NCI-H1417 (cell line): ENCODE data around the gene SHROOM3.

Experiments
- DNase-seq, 3 experiments: peaks; one replicate each; lab custom pipeline; 2025; lab: John Stamatoyannopoulos, UW

SHROOM3 gene

GRCh38 chr4:76811604-76812412, 376.8 kb downstream of the SHROOM3 start:
- no peak for DNase-seq

- DNase-seq: no peak
These were observed 378.0 kb downstream of the SHROOM3 start for GRCh38 chr4:76813070-76813469.

- DNase-seq: no peak
These were observed 386.6 kb downstream of the SHROOM3 start for GRCh38 chr4:76821641-76822040.

- no peak for DNase-seq
These were observed 387.3 kb downstream of the SHROOM3 start for GRCh38 chr4:76822303-76822702.

GRCh38 chr4:76823495-76823894, 388.5 kb downstream of the SHROOM3 start:
- no peak for DNase-seq

- no peak for DNase-seq
These were observed 395.6 kb downstream of the SHROOM3 start for GRCh38 chr4:76830612-76830963.

- DNase-seq: peak in 1 of 3 experiments; percentile 6
These were observed 396.1 kb downstream of the SHROOM3 start for GRCh38 chr4:76830964-76831703.

- DNase-seq: no peak
These were observed 396.8 kb downstream of the SHROOM3 start for GRCh38 chr4:76831711-76832373.
